MM.1S (cell line): Measurements from ENCODE around the gene TTI1.

ENCODE experiments used
- DNase-seq: peaks from one replicate; pipeline ENCODE4 v3.0.0-alpha.2; 2015
- H2AFZ ChIP-seq: fragments of 300-600 bp; sonication (generic); 2 replicates; pipeline ENCODE4 v1.6.0; 2016; ENCODE audit warnings: antibody characterized with exemption, low read length
- H3F3A ChIP-seq: fragments of 300-600 bp; sonication (generic); 2 replicates; pipeline ENCODE4 v1.6.1; 2016; ENCODE audit warnings: mild to moderate bottlenecking, antibody characterized with exemption, low read length, moderate library complexity, mixed read lengths; ENCODE audit not compliant: insufficient read depth
- H3K27ac ChIP-seq: fragments of 300-600 bp; sonication (generic); 2 replicates; pipeline ENCODE4 v1.5.1; 2016; ENCODE audit warnings: mild to moderate bottlenecking, low read length
- H3K27me3 ChIP-seq: fragments of 300-600 bp; sonication (generic); replicated peaks from 2 replicates; pipeline ENCODE4 v1.6.0; 2016; ENCODE audit warnings: low read length; ENCODE audit not compliant: insufficient read depth
- H3K36me3 ChIP-seq: fragments of 300-600 bp; sonication (generic); replicated peaks from 2 replicates; pipeline ENCODE4 v1.6.1; 2016; ENCODE audit warnings: mild to moderate bottlenecking, low read length, mixed read lengths; ENCODE audit not compliant: insufficient read depth
- H3K4me1 ChIP-seq: fragments of 300-600 bp; sonication (generic); 2 replicates; pipeline ENCODE4 v1.6.1; 2016; ENCODE audit warnings: low read length, mixed read lengths
- H3K4me2 ChIP-seq: fragments of 300-600 bp; sonication (generic); 2 replicates; pipeline ENCODE4 v1.6.0; 2016; ENCODE audit warnings: low read depth, low read length
- H3K4me3 ChIP-seq: fragments of 300-600 bp; sonication (generic); 2 replicates; pipeline ENCODE4 v1.5.1; 2016; ENCODE audit warnings: low read length, mixed read lengths
- H3K79me2 ChIP-seq: fragments of 300-600 bp; sonication (generic); 2 replicates; pipeline ENCODE4 v1.6.1; 2016; ENCODE audit warnings: mixed run types, low read length, mixed read lengths
- H3K9ac ChIP-seq: fragments of 300-600 bp; sonication (generic); 2 replicates; pipeline ENCODE4 v1.6.1; 2016; ENCODE audit warnings: low read length, mixed read lengths
- H3K9me2 ChIP-seq: fragments of 300-600 bp; sonication (generic); replicated peaks from 2 replicates; pipeline ENCODE4 v1.6.1; 2016; ENCODE audit warnings: mild to moderate bottlenecking, low read length, mixed read lengths; ENCODE audit not compliant: insufficient read depth
- H3K9me3 ChIP-seq: fragments of 300-600 bp; sonication (generic); replicated peaks from 2 replicates; pipeline ENCODE4 v1.6.1; 2016; ENCODE audit warnings: mild to moderate bottlenecking, low read length, mixed read lengths; ENCODE audit not compliant: insufficient read depth
- H4K20me1 ChIP-seq: fragments of 300-600 bp; sonication (generic); 2 replicates; pipeline ENCODE4 v1.6.1; 2016; ENCODE audit warnings: mild to moderate bottlenecking, low read length, moderate library complexity, mixed read lengths; ENCODE audit not compliant: insufficient read depth
- CTCF ChIP-seq: fragments of 300-600 bp; sonication (generic); IDR thresholded peaks from 2 replicates; pipeline ENCODE4 v1.5.1; 2016; ENCODE audit warnings: antibody characterized with exemption, low read length, mixed read lengths
- EZH2 ChIP-seq: fragments of 300-600 bp; sonication (generic); optimal IDR thresholded peaks from 2 replicates; pipeline ENCODE3; 2017; ENCODE audit warnings: low read depth, mild to moderate bottlenecking, antibody characterized with exemption, low read length, mixed read lengths
- EZH2phosphoT487 ChIP-seq: fragments of 300-600 bp; sonication (generic); IDR thresholded peaks from 2 replicates; pipeline ENCODE4 v1.6.1; 2018; ENCODE audit warnings: antibody characterized with exemption, low read length

The TTI1 gene

GRCh38 chr20:38036366-38036765, 3.1 kb upstream of the TTI1 start:
- H3K9me3 ChIP-seq = no peaks in the 10 kb centered on the region
- peaks cover 8% of the 10 kb centered on the region; the same call in 1 of the 2 replicates for H3K36me3 ChIP-seq
- no peak overlapping the region for H3K27ac ChIP-seq
- H3K4me3 ChIP-seq = no peak overlapping the region
- H3K4me2 ChIP-seq = peak overlapping the region; percentile 1; the same call in 1 of the 2 replicates
- no peak for DNase-seq
- no peaks in the 10 kb centered on the region for H3K9me2 ChIP-seq
- H4K20me1 ChIP-seq = no peaks in the 10 kb centered on the region
- peaks cover 34% of the 10 kb centered on the region for H3K4me1 ChIP-seq
- H3F3A ChIP-seq = no peaks in the 10 kb centered on the region
- H3K9ac ChIP-seq = no peak overlapping the region
- no peak for TF ChIP-seq EZH2
- TF ChIP-seq EZH2phosphoT487 = no peak
- no peak for TF ChIP-seq CTCF
- H2AFZ ChIP-seq = no peak overlapping the region
- peaks cover 100% of the 10 kb centered on the region for H3K79me2 ChIP-seq
- no peaks in the 10 kb centered on the region for H3K27me3 ChIP-seq

- Histone ChIP-seq H3K9ac (peak overlapping the region; percentile 93; the same call in 1 of the 2 replicates), H4K20me1 (no peaks in the 10 kb centered on the region), H3K79me2 (peaks cover 100% of the 10 kb centered on the region), H3K4me2 (peak overlapping the region; percentile 92), H3K9me3 (no peaks in the 10 kb centered on the region), H3K36me3 (no peaks in the 10 kb centered on the region; the same call in 1 of the 2 replicates), H3K4me3 (peak overlapping the region; percentile 99), H3F3A (no peaks in the 10 kb centered on the region), H2AFZ (no peak overlapping the region), H3K9me2 (no peaks in the 10 kb centered on the region), H3K27me3 (no peaks in the 10 kb centered on the region), H3K4me1 (peaks cover 34% of the 10 kb centered on the region), H3K27ac (peak overlapping the region; percentile 80; the same call in 1 of the 2 replicates)
- DNase-seq = no peak
- TF ChIP-seq EZH2phosphoT487 (no peak), EZH2 (no peak), CTCF (no peak)
Observed at GRCh38 chr20:38034961-38035360, 1.7 kb upstream of the TTI1 start.

GRCh38 chr20:38034108-38034649, 923 bp upstream of the TTI1 start:
- no peak for DNase-seq
- Histone ChIP-seq H3F3A (no peaks in the 10 kb centered on the region), H3K4me3 (peak overlapping the region; percentile 99), H3K9me2 (no peaks in the 10 kb centered on the region), H3K79me2 (peaks cover 100% of the 10 kb centered on the region), H3K9ac (peak overlapping the region; percentile 93), H3K4me2 (peak overlapping the region; percentile 92), H2AFZ (peak overlapping the region; percentile 93), H4K20me1 (no peaks in the 10 kb centered on the region), H3K27ac (peak overlapping the region; percentile 80; the same call in 1 of the 2 replicates), H3K36me3 (no peaks in the 10 kb centered on the region; the same call in 1 of the 2 replicates), H3K9me3 (no peaks in the 10 kb centered on the region), H3K27me3 (no peaks in the 10 kb centered on the region), H3K4me1 (peaks cover 34% of the 10 kb centered on the region)
- TF ChIP-seq CTCF = no peak
- no peak for TF ChIP-seq EZH2phosphoT487
- TF ChIP-seq EZH2 = no peak
